GM18526 (cell line): ENCODE results near the gene JADE2.
A peak's percentile ranks its signal among the peaks of the same experiment; 100 is the strongest.

Experiments
- POLR2A ChIP-seq: IDR thresholded peaks from 3 replicates; pipeline ENCODE4 v1.6.1; 2011; ENCODE audit not compliant: insufficient read length; ENCODE audit errors: extremely low read depth

The JADE2 gene

DNA sequence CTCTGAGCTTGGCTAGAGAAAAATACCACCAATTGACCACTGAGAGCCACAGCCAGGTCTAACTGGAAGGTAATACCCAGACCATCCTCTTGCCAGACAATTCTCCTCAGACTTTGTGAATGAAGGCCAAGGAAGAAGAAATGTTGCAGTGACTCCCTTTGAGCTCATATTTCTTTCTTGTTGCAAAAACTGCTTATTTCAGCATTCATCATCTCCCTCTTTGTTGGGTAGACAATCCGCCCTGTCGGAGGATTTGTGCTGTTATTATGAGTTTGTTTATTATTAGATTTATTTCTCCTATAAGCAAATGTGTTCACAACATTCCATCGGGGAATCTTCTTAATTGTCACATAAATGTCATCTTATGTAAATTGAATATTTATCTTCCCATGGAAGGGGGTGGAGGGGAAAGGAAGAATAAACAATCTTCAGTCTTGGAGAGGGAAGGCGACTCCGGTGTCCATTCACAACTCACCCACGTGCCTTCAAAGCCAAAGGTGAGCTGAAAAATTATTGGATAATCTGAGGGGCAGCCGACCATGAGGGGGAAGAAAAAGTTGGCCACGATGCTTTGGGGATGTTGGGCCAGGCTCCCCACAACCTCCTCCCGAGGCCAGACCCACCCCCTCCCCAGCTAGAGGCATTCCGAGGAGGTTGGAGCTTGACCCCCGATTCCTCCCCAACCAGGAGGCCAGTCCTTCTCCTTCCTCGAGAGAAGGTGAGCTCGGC, 1.8 kb upstream of the JADE2 start:
- TF ChIP-seq POLR2A = no peak

DNA sequence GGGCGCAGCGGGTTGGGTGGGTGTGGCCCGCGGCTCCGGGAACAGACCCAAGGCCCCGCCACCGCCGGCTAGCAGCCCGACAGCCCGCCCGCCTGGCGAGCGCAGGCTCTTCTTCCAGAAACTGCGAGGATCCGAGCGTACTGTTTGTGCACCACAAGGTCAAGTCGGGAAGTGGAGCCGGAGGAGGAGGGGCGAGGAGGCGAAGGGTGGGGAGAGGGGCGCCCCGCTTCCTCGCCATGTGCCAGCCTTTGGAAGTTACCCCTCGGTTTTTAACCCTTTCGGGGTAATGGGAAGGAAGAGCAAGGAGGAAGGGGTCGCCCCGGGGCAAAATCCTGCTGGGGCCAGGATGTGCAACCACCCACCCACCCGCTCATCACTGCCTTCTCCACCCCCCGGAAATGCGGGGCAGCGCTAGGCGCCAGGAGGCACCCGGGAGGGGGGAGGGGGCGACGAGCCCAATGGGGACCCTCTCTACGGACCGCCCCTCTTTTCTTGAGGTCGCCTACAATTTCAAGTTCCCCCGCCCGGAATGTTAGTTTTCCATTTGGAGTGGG, 1.1 kb upstream of the JADE2 start:
- TF ChIP-seq POLR2A = peak; percentile 40

GRCh38 chr5:134525683-134526482, 413 bp downstream of the JADE2 start:
- peak; percentile 56 for TF ChIP-seq POLR2A

DNA sequence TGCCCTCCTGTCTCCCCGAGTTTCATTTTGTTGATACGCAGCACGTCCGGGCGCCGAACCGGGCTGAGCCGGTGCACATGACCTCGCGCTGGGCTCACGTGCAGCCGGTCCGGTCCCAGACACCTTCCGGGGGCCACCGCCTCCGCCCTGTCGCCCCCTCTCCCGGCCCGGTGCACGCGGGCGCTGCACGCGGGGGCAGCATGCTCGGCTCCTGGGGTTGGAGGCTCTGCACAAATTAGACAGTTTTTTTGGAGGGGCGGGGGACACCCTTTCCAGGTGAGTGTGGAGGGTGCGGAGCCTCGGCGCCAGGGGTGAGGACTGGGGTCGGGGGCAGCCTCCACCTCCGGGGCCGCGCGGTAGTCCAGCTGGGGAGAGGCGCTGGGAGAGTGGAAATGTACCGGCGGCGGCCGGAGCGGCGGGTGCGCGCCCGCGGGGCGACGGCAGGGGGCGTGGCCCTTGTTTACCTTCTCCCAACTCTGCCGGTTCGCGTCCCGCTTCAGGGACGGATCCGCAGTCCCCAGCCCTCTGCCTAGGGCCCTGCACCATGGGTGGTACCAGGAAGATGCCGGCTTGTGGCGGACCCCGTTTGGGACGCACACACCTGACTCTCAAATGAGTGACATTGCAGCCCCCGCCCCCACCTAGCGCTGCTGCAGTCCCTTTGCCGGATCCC, 1.1 kb downstream of the JADE2 start:
- TF ChIP-seq POLR2A = peak; percentile 15

DNA sequence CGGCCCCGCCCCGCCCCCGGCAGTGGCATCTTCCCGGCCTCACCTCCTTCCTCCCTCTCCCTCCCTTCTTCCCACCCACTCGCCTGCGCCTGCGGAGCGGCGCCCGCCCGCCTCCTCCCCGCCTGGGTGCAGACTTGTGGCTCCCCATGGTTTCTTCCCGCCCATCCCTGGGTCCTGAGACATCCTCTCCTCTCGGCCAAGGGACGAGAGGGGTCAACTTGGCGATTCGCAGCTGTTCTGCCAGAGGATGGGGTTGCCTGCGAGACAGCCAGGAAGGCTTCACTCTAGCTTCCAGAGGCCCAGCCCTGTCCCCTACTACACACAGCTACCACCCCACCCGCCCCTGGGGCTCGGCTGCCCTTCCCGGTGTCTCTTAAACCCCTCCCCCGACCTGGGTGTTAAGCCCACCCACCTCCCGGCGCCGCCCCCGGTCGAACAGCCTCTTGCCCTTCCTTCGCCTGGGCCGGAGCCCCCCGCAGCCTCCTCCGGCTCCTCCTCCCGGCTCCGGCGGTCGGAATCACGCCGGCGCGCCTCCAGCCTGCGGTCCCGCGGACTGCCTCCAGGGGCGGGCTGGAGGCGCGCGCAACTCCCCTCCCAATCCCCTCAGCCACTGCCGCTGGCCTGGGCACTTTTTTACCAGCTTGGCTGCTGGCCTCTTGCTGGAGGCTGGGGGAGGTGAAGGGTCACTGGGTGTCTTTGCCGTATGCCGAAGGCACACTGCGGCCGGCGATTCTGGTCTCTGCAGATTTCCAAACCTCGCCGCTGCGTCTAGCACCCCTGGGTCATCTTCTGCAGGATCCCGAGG, 1.9 kb downstream of the JADE2 start:
- TF ChIP-seq POLR2A = peak; percentile 31

- no peak for TF ChIP-seq POLR2A
Observed at GRCh38 chr5:134527961-134528424, 2.5 kb downstream of the JADE2 start.

DNA sequence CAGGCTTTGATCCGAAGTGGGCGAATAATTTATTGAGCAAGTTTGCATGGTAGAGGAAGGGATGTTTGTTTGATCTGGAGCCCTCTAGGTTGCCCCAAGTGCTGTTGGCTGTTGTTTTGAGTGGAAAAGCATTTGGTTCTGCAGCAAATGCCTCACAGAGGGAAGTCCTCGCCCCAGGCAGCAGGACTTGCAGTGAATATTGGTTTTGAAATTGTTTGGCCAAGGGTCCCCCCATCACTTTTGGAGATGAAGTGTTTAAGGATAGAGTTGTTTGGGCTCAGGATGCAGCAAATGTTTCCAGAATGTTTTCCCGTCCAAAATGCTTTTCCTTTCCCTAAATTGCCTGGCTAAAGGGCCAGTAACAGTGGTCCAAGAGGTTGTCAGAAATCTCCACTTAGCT, 3.1 kb downstream of the JADE2 start:
- no peak for TF ChIP-seq POLR2A

- TF ChIP-seq POLR2A = no peak
Observed at GRCh38 chr5:134529460-134529859, 4.0 kb downstream of the JADE2 start.

- no peak for TF ChIP-seq POLR2A
Observed at GRCh38 chr5:134530301-134531077, 5.0 kb downstream of the JADE2 start.

DNA sequence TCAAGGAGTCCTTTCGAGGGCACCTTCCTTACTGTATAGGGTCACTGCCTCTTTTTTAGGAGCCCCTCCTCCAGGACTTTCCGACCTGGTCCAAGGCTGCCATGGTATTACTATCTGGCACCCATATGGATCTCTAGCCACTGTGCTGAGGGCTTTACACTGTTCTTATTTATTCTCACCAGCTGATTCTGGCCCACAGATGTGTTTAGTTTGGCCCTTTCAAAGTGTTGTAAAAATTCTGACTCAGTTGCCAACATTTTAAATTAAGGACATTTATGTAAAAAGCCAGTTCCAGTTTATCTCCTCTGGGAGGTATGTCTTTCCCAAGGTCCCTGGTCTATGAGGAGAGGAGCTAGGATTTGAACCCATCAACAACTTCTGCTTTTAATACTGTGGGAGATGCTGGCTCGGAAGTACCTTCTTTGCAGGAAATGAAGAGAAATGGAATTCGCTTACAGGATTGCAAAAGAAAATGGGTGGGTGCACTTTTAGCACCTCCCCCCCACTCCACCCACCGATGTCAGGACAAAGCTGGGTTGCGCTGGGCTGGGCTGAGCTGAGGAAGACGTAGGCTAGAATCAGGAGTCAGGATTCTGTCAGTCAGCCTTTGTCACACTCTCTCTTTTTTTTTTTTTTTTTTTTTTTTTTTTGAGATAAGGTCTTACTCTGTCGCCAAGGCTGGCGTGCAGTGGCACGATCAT, 7.8 kb downstream of the JADE2 start:
- no peak for TF ChIP-seq POLR2A

DNA sequence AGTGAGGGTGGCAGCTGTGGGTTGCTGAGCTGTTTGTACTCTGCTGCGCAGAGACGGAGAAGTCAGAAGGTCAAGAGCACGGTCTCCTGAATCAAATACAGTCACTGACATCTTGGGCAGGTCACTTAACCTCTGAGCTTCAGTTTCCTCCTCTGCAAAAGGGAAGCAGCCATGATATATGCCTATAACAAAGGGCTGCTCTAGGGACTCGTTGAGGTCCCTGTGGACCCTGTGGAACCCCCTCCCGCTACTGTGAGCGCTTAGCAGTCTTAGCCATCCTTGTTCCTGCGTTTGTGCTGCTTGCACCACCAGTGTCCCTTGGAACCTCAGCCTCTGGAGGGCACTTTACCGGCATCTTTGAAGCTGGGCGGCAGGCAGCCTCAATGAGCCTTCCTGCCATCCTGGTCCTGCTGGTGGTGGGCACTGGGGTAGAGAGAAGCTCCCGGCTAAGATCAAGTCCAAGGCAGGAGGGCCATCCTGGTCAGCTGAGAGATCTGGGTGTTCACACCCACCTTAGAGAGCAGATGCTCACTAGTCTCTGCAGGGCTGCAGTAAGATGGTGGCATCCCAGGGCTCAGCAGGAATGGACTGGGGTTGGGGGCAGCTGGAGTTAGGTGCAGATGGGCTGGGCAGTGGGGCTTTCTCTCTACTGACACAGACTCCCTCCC, 8.7 kb downstream of the JADE2 start:
- no peak for TF ChIP-seq POLR2A

GRCh38 chr5:134534726-134535110, 9.2 kb downstream of the JADE2 start:
- TF ChIP-seq POLR2A = no peak

DNA sequence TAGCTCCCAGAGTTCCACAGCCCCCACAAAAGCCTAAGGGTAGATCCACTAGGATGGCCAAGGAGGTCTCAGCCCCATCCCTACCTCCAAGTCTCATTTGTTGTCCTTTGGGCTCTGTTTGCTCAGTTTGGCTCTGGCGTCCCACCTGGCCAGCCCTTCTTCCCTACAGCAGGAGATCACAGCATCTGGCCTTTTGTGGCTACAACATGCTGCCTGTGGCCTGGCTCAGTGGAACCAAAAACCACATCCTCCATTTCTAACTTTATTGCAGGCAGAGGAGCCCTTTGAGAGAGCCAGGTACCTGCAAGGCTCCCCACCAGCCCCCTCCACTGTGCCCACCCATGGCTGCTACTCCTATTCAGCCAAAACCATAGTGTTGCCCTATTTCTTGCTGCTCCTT, 11.4 kb downstream of the JADE2 start:
- TF ChIP-seq POLR2A = no peak

GRCh38 chr5:134537297-134537696, 11.8 kb downstream of the JADE2 start:
- TF ChIP-seq POLR2A = no peak
